Neural cell (in vitro differentiated cells): Measurements from ENCODE around the gene CHKA. TPM values are rescaled to one million over a fixed set of nuclear protein-coding genes. Genes with fewer than 3 reads are reported as not detected.

Source experiments
- H2AFZ ChIP-seq: fragments of 200-600, 300-800 bp; sonication (generic), shearing (Covaris generic); 2 replicates; pipeline ENCODE4 v1.6.0; 2014; ENCODE audit warnings: low read depth, mild to moderate bottlenecking, antibody characterized with exemption, low read length, moderate library complexity
- H3F3A ChIP-seq: fragments of 200-600 bp; shearing (Covaris generic); 2 replicates; pipeline ENCODE4 v1.6.1; 2016; ENCODE audit warnings: mild to moderate bottlenecking, moderate library complexity, mixed read lengths, antibody characterized with exemption, low read length; ENCODE audit not compliant: insufficient read depth, poor library complexity, severe bottlenecking
- H3K27ac ChIP-seq: fragments of 200-600, 300-800 bp; sonication (generic), shearing (Covaris generic); 2 replicates; pipeline ENCODE4 v1.5.1; 2014; ENCODE audit warnings: mild to moderate bottlenecking, low read length, moderate library complexity
- H3K27me3 ChIP-seq: fragments of 300-800, 200-600 bp; sonication (generic), shearing (Covaris generic); 2 replicates; pipeline ENCODE4 v1.6.0; 2014; ENCODE audit warnings: mild to moderate bottlenecking, low read depth, low read length, moderate library complexity; ENCODE audit not compliant: insufficient read depth
- H3K36me3 ChIP-seq: fragments of 300-800, 200-600 bp; sonication (generic), shearing (Covaris generic); 2 replicates; pipeline ENCODE4 v1.5.1; 2014; ENCODE audit warnings: mild to moderate bottlenecking, antibody characterized with exemption, low read length, moderate library complexity; ENCODE audit not compliant: insufficient read depth
- H3K4me2 ChIP-seq: fragments of 300-800, 200-600 bp; sonication (generic), shearing (Covaris generic); 2 replicates; pipeline ENCODE4 v1.6.0; 2014; ENCODE audit warnings: mild to moderate bottlenecking, low read length
- H3K4me3 ChIP-seq: fragments of 300-800, 200-600 bp; sonication (generic), shearing (Covaris generic); 2 replicates; pipeline ENCODE4 v1.5.1; 2014; ENCODE audit warnings: mild to moderate bottlenecking, low read length, moderate library complexity
- H3K79me2 ChIP-seq: fragments of 200-600 bp; shearing (Covaris generic); replicated peaks from 2 replicates; pipeline ENCODE4 v1.6.0; 2014; ENCODE audit warnings: mild to moderate bottlenecking, low read length, moderate library complexity; ENCODE audit not compliant: insufficient read depth
- H3K9ac ChIP-seq: fragments of 300-800, 200-600 bp; sonication (generic), shearing (Covaris generic); 2 replicates; pipeline ENCODE4 v1.6.1; 2016; ENCODE audit warnings: mild to moderate bottlenecking, low read length, mixed read lengths
- H3K9me2 ChIP-seq: fragments of 200-600 bp; shearing (Covaris generic); 2 replicates; pipeline ENCODE4 v1.6.1; 2016; ENCODE audit warnings: mild to moderate bottlenecking, low read length, mixed read lengths; ENCODE audit not compliant: insufficient read depth
- H3K9me3 ChIP-seq: fragments of 200-600, 300-800 bp; sonication (generic), shearing (Covaris generic); 2 replicates; pipeline ENCODE4 v1.6.1; 2016; ENCODE audit warnings: mild to moderate bottlenecking, mixed run types, low read length, moderate library complexity, mixed read lengths
- H4K20me1 ChIP-seq: fragments of 200-600 bp; shearing (Covaris generic); 2 replicates; pipeline ENCODE4 v1.6.1; 2016; ENCODE audit warnings: mild to moderate bottlenecking, mixed run types; ENCODE audit not compliant: insufficient read depth
- EP300 ChIP-seq: fragments of 450-650 bp; conservative IDR thresholded peaks from 2 replicates; pipeline ENCODE4 v1.6.1; 2014; ENCODE audit warnings: antibody characterized with exemption, mild to moderate bottlenecking, moderate library complexity; ENCODE audit not compliant: poor library complexity, severe bottlenecking
- EZH2 ChIP-seq: fragments of 200-600, 300-800 bp; shearing (Covaris generic), sonication (generic); IDR thresholded peaks from 2 replicates; pipeline ENCODE4 v1.6.1; 2014; ENCODE audit warnings: antibody characterized with exemption, low read length, borderline replicate concordance, mild to moderate bottlenecking; ENCODE audit not compliant: insufficient read depth, poor library complexity, severe bottlenecking
- MXI1 ChIP-seq: fragments of 450-650 bp; conservative IDR thresholded peaks from 2 replicates; pipeline ENCODE4 v1.6.1; 2014; ENCODE audit warnings: antibody characterized with exemption, mild to moderate bottlenecking; ENCODE audit not compliant: poor library complexity, severe bottlenecking
- POLR2AphosphoS5 ChIP-seq: IDR thresholded peaks from 2 replicates; pipeline ENCODE4 v1.6.1; 2012
- RAD21 ChIP-seq: fragments of 450-650 bp; conservative IDR thresholded peaks from 2 replicates; pipeline ENCODE4 v1.6.1; 2014; ENCODE audit warnings: antibody characterized with exemption, mild to moderate bottlenecking, moderate library complexity
- SMC3 ChIP-seq: fragments of 450-650 bp; conservative IDR thresholded peaks from 2 replicates; pipeline ENCODE4 v1.6.1; 2014; ENCODE audit warnings: antibody characterized with exemption, mild to moderate bottlenecking, moderate library complexity; ENCODE audit not compliant: poor library complexity
- TAF1 ChIP-seq: IDR thresholded peaks from 2 replicates; pipeline ENCODE4 v1.6.1; 2012; ENCODE audit warnings: low read depth
- polyA plus RNA-seq: library from polyadenylated mRNA; depleted of rRNA; stranded (reverse); fragments of >200 nt; gene quantifications from 2 replicates; pipeline ENCODE4 v1.2.3, GENCODE V29; 2014
- TF ChIP-seq, protein P1 (sequence below): IDR thresholded peaks from 2 replicates; pipeline ENCODE4 v1.6.1; 2012; ENCODE audit warnings: borderline replicate concordance
- TF ChIP-seq, protein P2 (sequence below): fragments of 450-650 bp; IDR thresholded peaks from 2 replicates; pipeline ENCODE4 v1.5.1; 2014; ENCODE audit warnings: antibody characterized with exemption, mild to moderate bottlenecking, moderate library complexity; ENCODE audit not compliant: poor library complexity, severe bottlenecking

Gene CHKA
- polyA plus RNA-seq, 1 donor from 2014 or later = 90.0 TPM

GRCh38 chr11:68158580-68158979, 37.4 kb upstream of the CHKA start:
- no peak for TF ChIP-seq TAF1
- TF ChIP-seq, protein P1, sequence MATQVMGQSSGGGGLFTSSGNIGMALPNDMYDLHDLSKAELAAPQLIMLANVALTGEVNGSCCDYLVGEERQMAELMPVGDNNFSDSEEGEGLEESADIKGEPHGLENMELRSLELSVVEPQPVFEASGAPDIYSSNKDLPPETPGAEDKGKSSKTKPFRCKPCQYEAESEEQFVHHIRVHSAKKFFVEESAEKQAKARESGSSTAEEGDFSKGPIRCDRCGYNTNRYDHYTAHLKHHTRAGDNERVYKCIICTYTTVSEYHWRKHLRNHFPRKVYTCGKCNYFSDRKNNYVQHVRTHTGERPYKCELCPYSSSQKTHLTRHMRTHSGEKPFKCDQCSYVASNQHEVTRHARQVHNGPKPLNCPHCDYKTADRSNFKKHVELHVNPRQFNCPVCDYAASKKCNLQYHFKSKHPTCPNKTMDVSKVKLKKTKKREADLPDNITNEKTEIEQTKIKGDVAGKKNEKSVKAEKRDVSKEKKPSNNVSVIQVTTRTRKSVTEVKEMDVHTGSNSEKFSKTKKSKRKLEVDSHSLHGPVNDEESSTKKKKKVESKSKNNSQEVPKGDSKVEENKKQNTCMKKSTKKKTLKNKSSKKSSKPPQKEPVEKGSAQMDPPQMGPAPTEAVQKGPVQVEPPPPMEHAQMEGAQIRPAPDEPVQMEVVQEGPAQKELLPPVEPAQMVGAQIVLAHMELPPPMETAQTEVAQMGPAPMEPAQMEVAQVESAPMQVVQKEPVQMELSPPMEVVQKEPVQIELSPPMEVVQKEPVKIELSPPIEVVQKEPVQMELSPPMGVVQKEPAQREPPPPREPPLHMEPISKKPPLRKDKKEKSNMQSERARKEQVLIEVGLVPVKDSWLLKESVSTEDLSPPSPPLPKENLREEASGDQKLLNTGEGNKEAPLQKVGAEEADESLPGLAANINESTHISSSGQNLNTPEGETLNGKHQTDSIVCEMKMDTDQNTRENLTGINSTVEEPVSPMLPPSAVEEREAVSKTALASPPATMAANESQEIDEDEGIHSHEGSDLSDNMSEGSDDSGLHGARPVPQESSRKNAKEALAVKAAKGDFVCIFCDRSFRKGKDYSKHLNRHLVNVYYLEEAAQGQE = no peak
- no peak for TF ChIP-seq EZH2
- no peak for TF ChIP-seq EP300
- no peak for TF ChIP-seq MXI1
- no peak for TF ChIP-seq RAD21
- TF ChIP-seq, protein P2, sequence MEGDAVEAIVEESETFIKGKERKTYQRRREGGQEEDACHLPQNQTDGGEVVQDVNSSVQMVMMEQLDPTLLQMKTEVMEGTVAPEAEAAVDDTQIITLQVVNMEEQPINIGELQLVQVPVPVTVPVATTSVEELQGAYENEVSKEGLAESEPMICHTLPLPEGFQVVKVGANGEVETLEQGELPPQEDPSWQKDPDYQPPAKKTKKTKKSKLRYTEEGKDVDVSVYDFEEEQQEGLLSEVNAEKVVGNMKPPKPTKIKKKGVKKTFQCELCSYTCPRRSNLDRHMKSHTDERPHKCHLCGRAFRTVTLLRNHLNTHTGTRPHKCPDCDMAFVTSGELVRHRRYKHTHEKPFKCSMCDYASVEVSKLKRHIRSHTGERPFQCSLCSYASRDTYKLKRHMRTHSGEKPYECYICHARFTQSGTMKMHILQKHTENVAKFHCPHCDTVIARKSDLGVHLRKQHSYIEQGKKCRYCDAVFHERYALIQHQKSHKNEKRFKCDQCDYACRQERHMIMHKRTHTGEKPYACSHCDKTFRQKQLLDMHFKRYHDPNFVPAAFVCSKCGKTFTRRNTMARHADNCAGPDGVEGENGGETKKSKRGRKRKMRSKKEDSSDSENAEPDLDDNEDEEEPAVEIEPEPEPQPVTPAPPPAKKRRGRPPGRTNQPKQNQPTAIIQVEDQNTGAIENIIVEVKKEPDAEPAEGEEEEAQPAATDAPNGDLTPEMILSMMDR = no peak
- TF ChIP-seq SMC3 = no peak
- Histone ChIP-seq H3K4me2 (no peak overlapping the region), H3K27ac (no peak overlapping the region)

DNA sequence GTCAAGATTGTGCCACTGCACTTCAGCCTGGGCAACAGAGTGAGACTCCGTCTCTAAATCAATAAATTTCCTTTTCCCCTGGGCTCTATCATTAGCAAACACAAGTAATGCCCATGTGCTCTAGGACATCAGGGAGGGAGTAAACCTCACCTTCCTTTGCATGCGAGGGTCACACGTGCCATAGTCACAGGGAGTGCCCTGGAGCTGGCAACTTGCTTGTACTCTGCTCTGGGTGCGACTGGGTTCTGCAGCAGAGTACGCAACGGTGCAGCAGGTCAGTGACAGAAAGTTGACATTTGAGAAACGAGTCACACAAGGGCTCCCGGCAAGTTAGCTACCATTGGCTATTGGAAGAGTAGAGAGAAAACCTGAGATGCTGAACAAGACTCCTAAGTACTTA, 32.6 kb upstream of the CHKA start:
- no peak overlapping the region for H3K4me2 ChIP-seq
- no peaks in the 10 kb centered on the region for H3K79me2 ChIP-seq
- no peaks in the 10 kb centered on the region for H4K20me1 ChIP-seq
- H3K9me3 ChIP-seq = no peaks in the 10 kb centered on the region
- no peak overlapping the region for H3K4me3 ChIP-seq
- TF ChIP-seq SMC3 (no peak), POLR2AphosphoS5 (no peak), TAF1 (no peak), EP300 (no peak)
- TF ChIP-seq, protein P2 = no peak
- TF ChIP-seq, protein P1 = no peak
- no peaks in the 10 kb centered on the region for H3K9me2 ChIP-seq
- H3F3A ChIP-seq = no peaks in the 10 kb centered on the region
- H2AFZ ChIP-seq = no peak overlapping the region
- peaks cover 11% of the 10 kb centered on the region for H3K36me3 ChIP-seq
- H3K27ac ChIP-seq = no peak overlapping the region
- no peaks in the 10 kb centered on the region for H3K27me3 ChIP-seq
- H3K9ac ChIP-seq = no peak overlapping the region

More at GRCh38 chr11:68158580-68158979, 37.4 kb upstream of the CHKA start:
- Histone ChIP-seq H2AFZ (no peak overlapping the region), H3K9ac (no peak overlapping the region), H4K20me1 (no peaks in the 10 kb centered on the region), H3K9me2 (no peaks in the 10 kb centered on the region), H3K4me3 (no peak overlapping the region), H3K36me3 (peaks cover 11% of the 10 kb centered on the region), H3K9me3 (no peaks in the 10 kb centered on the region), H3K27me3 (no peaks in the 10 kb centered on the region), H3F3A (no peaks in the 10 kb centered on the region), H3K79me2 (no peaks in the 10 kb centered on the region)
